Keratinocyte (primary cell): ENCODE results near the gene TRPM2. TPM values are rescaled to one million over a fixed set of nuclear protein-coding genes. Genes with fewer than 3 reads are reported as not detected.

ENCODE experiments used
- DNase-seq: peaks from one replicate; pipeline ENCODE4 v3.0.0-alpha.2; 2011; ENCODE audit warnings: low read depth, missing footprints, low spot score
- FAIRE-seq: peaks from 2 replicates; lab custom pipeline; 2011; peaks lifted over from hg19 to GRCh38; lab: Jason Lieb, UNC
- H2AFZ ChIP-seq: 2 replicates; pipeline ENCODE4 v1.6.0; 2012; ENCODE audit warnings: low read length, control low read depth, inconsistent platforms; ENCODE audit not compliant: control insufficient read depth
- H3K27ac ChIP-seq: 2 replicates; pipeline ENCODE4 v1.5.1; 2011; ENCODE audit warnings: low read length; ENCODE audit not compliant: control insufficient read depth, insufficient read depth
- H3K27me3 ChIP-seq: 3 replicates; pipeline ENCODE4 v1.6.0; 2011; ENCODE audit warnings: low read length; ENCODE audit not compliant: control insufficient read depth, insufficient read depth; ENCODE audit errors: extremely low read depth
- H3K36me3 ChIP-seq, 2 experiments: 2 replicates in 1 of 2; 3 replicates in 1 of 2; pipeline ENCODE4 v1.5.1; 2011; ENCODE audit warnings: low read length in 2 of 2, mild to moderate bottlenecking in 1 of 2; ENCODE audit not compliant: control insufficient read depth in 2 of 2, insufficient read depth in 2 of 2; ENCODE audit errors: extremely low read depth in 1 of 2
- H3K4me1 ChIP-seq: 3 replicates; pipeline ENCODE4 v1.5.1; 2011; ENCODE audit warnings: low read length; ENCODE audit not compliant: control insufficient read depth, insufficient read depth; ENCODE audit errors: extremely low read depth
- H3K4me2 ChIP-seq: 3 replicates; pipeline ENCODE4 v1.6.0; 2011; ENCODE audit warnings: low read depth, low read length; ENCODE audit not compliant: control insufficient read depth, insufficient read depth; ENCODE audit errors: extremely low read depth
- H3K4me3 ChIP-seq, 3 experiments: fragments of 200-600 bp in 1 of 3; sonication (generic) in 1 of 3; 2 replicates in 2 of 3; 3 replicates in 1 of 3; pipeline ENCODE4 v1.5.1; 2011 to 2016; ENCODE audit warnings: low read length in 3 of 3, mild to moderate bottlenecking in 3 of 3, control low read depth in 2 of 3, inconsistent platforms in 1 of 3, low read depth in 1 of 3, mixed read lengths in 1 of 3, mixed run types in 1 of 3, moderate library complexity in 1 of 3; ENCODE audit not compliant: control insufficient read depth in 2 of 3, insufficient read depth in 2 of 3; ENCODE audit errors: extremely low read depth in 1 of 3
- H3K79me2 ChIP-seq: 2 replicates; pipeline ENCODE4 v1.6.0; 2012; ENCODE audit warnings: low read length; ENCODE audit not compliant: control insufficient read depth, insufficient read depth
- H3K9ac ChIP-seq: 3 replicates; pipeline ENCODE4 v1.6.0; 2011; ENCODE audit warnings: low read length; ENCODE audit not compliant: control insufficient read depth, insufficient read depth; ENCODE audit errors: extremely low read depth
- H3K9me1 ChIP-seq: 3 replicates; pipeline ENCODE4 v1.6.0; 2011; ENCODE audit warnings: low read length; ENCODE audit not compliant: control insufficient read depth, insufficient read depth; ENCODE audit errors: extremely low read depth
- H3K9me3 ChIP-seq: 2 replicates; pipeline ENCODE4 v1.5.1; 2012; ENCODE audit warnings: low read depth, low read length; ENCODE audit not compliant: control insufficient read depth
- H4K20me1 ChIP-seq: 3 replicates; pipeline ENCODE4 v1.6.0; 2011; ENCODE audit warnings: low read length; ENCODE audit not compliant: control insufficient read depth, insufficient read depth; ENCODE audit errors: extremely low read depth
- CTCF ChIP-seq, 3 experiments: IDR thresholded peaks in 1 of 3; conservative IDR thresholded peaks in 1 of 3; optimal IDR thresholded peaks in 1 of 3; 2 replicates in 2 of 3; 3 replicates in 1 of 3; pipeline versions ENCODE3 to v1.5.1; 2011; ENCODE audit warnings: low read length in 3 of 3, mild to moderate bottlenecking in 3 of 3, moderate library complexity in 2 of 3, control low read depth in 1 of 3, inconsistent platforms in 1 of 3; ENCODE audit not compliant: insufficient read depth in 2 of 3; ENCODE audit errors: extremely low read depth in 1 of 3
- EZH2 ChIP-seq: IDR thresholded peaks from one replicate; pipeline ENCODE4 v1.6.1; 2012; ENCODE audit warnings: inconsistent platforms, mild to moderate bottlenecking, low read length, moderate library complexity
- dilution Hi-C: fragments of 300-500 bp; cut with MboI; formaldehyde crosslinking; loops from one replicate; pipeline ENCODE4 v1.7.0; 2020; ENCODE audit warnings: low sequenced_read_pairs; ENCODE audit not compliant: extremely low pct_ligation_motif_present
- polyA plus RNA-seq, 5 experiments: library from polyadenylated mRNA; depleted of rRNA in 3 of 5; stranded (reverse) in 3 of 5; stranded (forward) in 1 of 5; unstranded in 1 of 5; fragments of >200 nt; gene quantifications; 1 replicate in 1 of 5; 2 replicates in 3 of 5; 3 replicates in 1 of 5; pipeline versions ENCODE4 v1.2.1 to v1.2.3, GENCODE V29; 2011 to 2012; ENCODE audit warnings: missing spikeins in 2 of 5, low read depth in 1 of 5, low replicate concordance in 1 of 5

Gene TRPM2
- polyA plus RNA-seq, 1 donor (not counting 4 experiments of a cell fraction or from before 2014, with no cell fraction given): 0.31 TPM

- Histone ChIP-seq H3K9me1 (no peaks in the 10 kb centered on the region), H3K36me3 (no peaks in the 10 kb centered on the region), H3K79me2 (no peaks in the 10 kb centered on the region), H3K27me3 (no peaks in the 10 kb centered on the region), H2AFZ (no peak overlapping the region), H3K4me3 (no peak overlapping the region), H3K4me1 (no peaks in the 10 kb centered on the region), H3K4me2 (no peak overlapping the region), H3K9ac (no peak overlapping the region), H4K20me1 (no peaks in the 10 kb centered on the region), H3K9me3 (peaks cover 3% of the 10 kb centered on the region), H3K27ac (no peak overlapping the region)
- FAIRE-seq (no peak), DNase-seq (no peak)
- dilution Hi-C loops: no loop called here
- TF ChIP-seq EZH2 (no peak), CTCF (optimal IDR thresholded peaks at IDR 0.05 in 1 of 3, IDR thresholded peaks at IDR 0.05 in 1 of 3, conservative IDR thresholded peaks at IDR 0.05 in 1 of 3; ENCODE audit: extremely low read depth in 1 of 3, insufficient read depth in 2 of 3, low read length in 3 of 3) (no peak)
Measured at GRCh38 chr21:44398499-44398898, 45.1 kb downstream of the TRPM2 start.

- no peak overlapping the region for H3K27ac ChIP-seq
- no peak for TF ChIP-seq CTCF (optimal IDR thresholded peaks at IDR 0.05 in 1 of 3, IDR thresholded peaks at IDR 0.05 in 1 of 3, conservative IDR thresholded peaks at IDR 0.05 in 1 of 3; ENCODE audit: extremely low read depth in 1 of 3, insufficient read depth in 2 of 3, low read length in 3 of 3)
- no peak for TF ChIP-seq EZH2
- no peaks in the 10 kb centered on the region for H3K9me1 ChIP-seq
- H3K9me3 ChIP-seq: peaks cover 10% of the 10 kb centered on the region
- H3K36me3 ChIP-seq: no peaks in the 10 kb centered on the region
- no peak overlapping the region for H3K4me2 ChIP-seq
- H3K9ac ChIP-seq: no peak overlapping the region
- dilution Hi-C loops: no loop called here
- no peak overlapping the region for H3K4me3 ChIP-seq
- no peaks in the 10 kb centered on the region for H3K27me3 ChIP-seq
- H3K79me2 ChIP-seq: no peaks in the 10 kb centered on the region
- FAIRE-seq (no peak), DNase-seq (no peak)
- no peaks in the 10 kb centered on the region for H3K4me1 ChIP-seq
- no peak overlapping the region for H2AFZ ChIP-seq
- no peaks in the 10 kb centered on the region for H4K20me1 ChIP-seq
Measured at GRCh38 chr21:44399151-44399954, 45.9 kb downstream of the TRPM2 start.
